GM12878 (cell line): ENCODE data around the gene ZBTB8OS.

Source experiments
- BRCA1 ChIP-seq: IDR thresholded peaks from 2 replicates; pipeline ENCODE4 v1.6.1; 2011; ENCODE audit warnings: low read depth, low read length, improper control_type of control experiment
- MAX ChIP-seq: IDR thresholded peaks from 2 replicates; pipeline ENCODE4 v1.6.1; 2012; ENCODE audit warnings: low read depth, low read length, improper control_type of control experiment
- POLR2AphosphoS5 ChIP-seq: IDR thresholded peaks from 2 replicates; pipeline ENCODE4 v1.6.1; 2011; ENCODE audit warnings: mild to moderate bottlenecking, low read length, inconsistent platforms
- SUZ12 ChIP-seq: fragments of 200-600 bp; sonication (generic); IDR thresholded peaks from one replicate; pipeline ENCODE4 v1.6.1; 2018; ENCODE audit warnings: antibody characterized with exemption, mild to moderate bottlenecking; ENCODE audit not compliant: unreplicated experiment
- ZBTB11 ChIP-seq: fragments of 450-650 bp; formaldehyde crosslinking; IDR thresholded peaks from 2 replicates; pipeline ENCODE4 v1.5.0; 2022; ENCODE audit warnings: mild to moderate bottlenecking, missing genetic modification characterization
- ZBTB33 ChIP-seq: fragments of 450-650 bp; IDR thresholded peaks from 2 replicates; pipeline ENCODE4 v1.6.1; 2017; ENCODE audit warnings: mild to moderate bottlenecking
- TF ChIP-seq, protein P1 (sequence below): fragments of 450-650 bp; IDR thresholded peaks from 2 replicates; pipeline ENCODE4 v1.6.1; 2016; ENCODE audit warnings: mild to moderate bottlenecking
- TF ChIP-seq, protein P2 (sequence below), 3 experiments: IDR thresholded peaks in 2 of 3; conservative IDR thresholded peaks in 1 of 3; 2 replicates each; pipeline ENCODE4 v1.5.1; 2011; ENCODE audit warnings: low read depth in 3 of 3, low read length in 3 of 3, mild to moderate bottlenecking in 3 of 3, control low read depth in 2 of 3, moderate library complexity in 2 of 3, inconsistent platforms in 1 of 3, mixed read lengths in 1 of 3; ENCODE audit not compliant: control insufficient read depth in 2 of 3, insufficient read depth in 1 of 3; ENCODE audit errors: extremely low read depth in 1 of 3
- TF ChIP-seq, protein P3 (sequence below): fragments of 450-650 bp; IDR thresholded peaks from 2 replicates; pipeline ENCODE4 v1.6.1; 2017; ENCODE audit warnings: borderline replicate concordance

DNA sequence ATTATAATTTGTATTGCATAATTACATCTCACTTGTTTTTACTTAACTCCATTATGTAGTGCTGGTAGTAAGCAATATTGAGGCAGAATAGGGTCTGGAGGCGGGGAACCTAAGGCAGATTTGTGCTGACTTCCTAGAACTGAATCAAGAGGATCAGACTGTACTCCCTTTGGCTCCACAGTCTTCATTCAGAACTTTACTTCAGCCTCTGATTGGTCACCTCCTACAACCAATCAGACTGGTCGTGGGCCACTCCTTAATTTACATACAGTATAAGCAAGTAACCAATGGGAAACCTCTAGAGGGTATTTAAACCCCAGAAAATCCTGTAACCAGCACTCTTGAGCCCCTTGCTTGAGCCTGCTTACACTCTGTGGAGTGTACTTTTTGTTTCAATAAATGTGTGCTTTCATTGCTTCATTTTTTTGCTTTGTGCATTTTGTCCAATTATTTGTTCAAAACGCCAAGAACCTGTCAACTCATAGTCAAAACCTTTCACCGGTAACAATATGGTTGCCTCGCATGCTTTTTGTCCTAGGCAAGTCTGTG, 31.6 kb downstream of the ZBTB8OS start:
- TF ChIP-seq, protein P1, sequence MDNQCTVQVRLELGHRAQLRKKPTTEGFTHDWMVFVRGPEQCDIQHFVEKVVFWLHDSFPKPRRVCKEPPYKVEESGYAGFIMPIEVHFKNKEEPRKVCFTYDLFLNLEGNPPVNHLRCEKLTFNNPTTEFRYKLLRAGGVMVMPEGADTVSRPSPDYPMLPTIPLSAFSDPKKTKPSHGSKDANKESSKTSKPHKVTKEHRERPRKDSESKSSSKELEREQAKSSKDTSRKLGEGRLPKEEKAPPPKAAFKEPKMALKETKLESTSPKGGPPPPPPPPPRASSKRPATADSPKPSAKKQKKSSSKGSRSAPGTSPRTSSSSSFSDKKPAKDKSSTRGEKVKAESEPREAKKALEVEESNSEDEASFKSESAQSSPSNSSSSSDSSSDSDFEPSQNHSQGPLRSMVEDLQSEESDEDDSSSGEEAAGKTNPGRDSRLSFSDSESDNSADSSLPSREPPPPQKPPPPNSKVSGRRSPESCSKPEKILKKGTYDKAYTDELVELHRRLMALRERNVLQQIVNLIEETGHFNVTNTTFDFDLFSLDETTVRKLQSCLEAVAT, result no peak
- TF ChIP-seq, protein P2, sequence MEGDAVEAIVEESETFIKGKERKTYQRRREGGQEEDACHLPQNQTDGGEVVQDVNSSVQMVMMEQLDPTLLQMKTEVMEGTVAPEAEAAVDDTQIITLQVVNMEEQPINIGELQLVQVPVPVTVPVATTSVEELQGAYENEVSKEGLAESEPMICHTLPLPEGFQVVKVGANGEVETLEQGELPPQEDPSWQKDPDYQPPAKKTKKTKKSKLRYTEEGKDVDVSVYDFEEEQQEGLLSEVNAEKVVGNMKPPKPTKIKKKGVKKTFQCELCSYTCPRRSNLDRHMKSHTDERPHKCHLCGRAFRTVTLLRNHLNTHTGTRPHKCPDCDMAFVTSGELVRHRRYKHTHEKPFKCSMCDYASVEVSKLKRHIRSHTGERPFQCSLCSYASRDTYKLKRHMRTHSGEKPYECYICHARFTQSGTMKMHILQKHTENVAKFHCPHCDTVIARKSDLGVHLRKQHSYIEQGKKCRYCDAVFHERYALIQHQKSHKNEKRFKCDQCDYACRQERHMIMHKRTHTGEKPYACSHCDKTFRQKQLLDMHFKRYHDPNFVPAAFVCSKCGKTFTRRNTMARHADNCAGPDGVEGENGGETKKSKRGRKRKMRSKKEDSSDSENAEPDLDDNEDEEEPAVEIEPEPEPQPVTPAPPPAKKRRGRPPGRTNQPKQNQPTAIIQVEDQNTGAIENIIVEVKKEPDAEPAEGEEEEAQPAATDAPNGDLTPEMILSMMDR (IDR thresholded peaks at IDR 0.05 in 2 of 3, conservative IDR thresholded peaks at IDR 0.05 in 1 of 3; ENCODE audit: control insufficient read depth in 2 of 3, extremely low read depth in 1 of 3, insufficient read depth in 1 of 3, low read depth in 3 of 3, low read length in 3 of 3), result no peak
- TF ChIP-seq, protein P3, sequence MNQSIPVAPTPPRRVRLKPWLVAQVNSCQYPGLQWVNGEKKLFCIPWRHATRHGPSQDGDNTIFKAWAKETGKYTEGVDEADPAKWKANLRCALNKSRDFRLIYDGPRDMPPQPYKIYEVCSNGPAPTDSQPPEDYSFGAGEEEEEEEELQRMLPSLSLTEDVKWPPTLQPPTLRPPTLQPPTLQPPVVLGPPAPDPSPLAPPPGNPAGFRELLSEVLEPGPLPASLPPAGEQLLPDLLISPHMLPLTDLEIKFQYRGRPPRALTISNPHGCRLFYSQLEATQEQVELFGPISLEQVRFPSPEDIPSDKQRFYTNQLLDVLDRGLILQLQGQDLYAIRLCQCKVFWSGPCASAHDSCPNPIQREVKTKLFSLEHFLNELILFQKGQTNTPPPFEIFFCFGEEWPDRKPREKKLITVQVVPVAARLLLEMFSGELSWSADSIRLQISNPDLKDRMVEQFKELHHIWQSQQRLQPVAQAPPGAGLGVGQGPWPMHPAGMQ, result no peak
- TF ChIP-seq ZBTB11, result no peak
- no peak for TF ChIP-seq MAX
- no peak for TF ChIP-seq BRCA1
- no peak for TF ChIP-seq SUZ12
- no peak for TF ChIP-seq ZBTB33
- TF ChIP-seq POLR2AphosphoS5, result no peak
